ENCODE results near the gene ZGLP1.

GRCh38 chr19:10290876-10291553 lies 18.6 kb downstream of the ZGLP1 start:
- peak in 1 of 2 experiments; percentile 53; a peak in 1 of 4 replicates for TF ChIP-seq POLR2A (IDR thresholded peaks at IDR 0.05; ENCODE audit: insufficient read depth in 1 of 2, low read depth in 2 of 2, low read length in 2 of 2)
- no peak for TF ChIP-seq RAD21 (CRISPR knock-in tag; IDR thresholded peaks at IDR 0.05)
- TF ChIP-seq NBN (conservative IDR thresholded peaks at IDR 0.05): no peak
- TF ChIP-seq TCF7L2 (IDR thresholded peaks at IDR 0.05; ENCODE audit: low read depth, low read length): no peak
- TF ChIP-seq TFDP1 (CRISPR knock-in tag; IDR thresholded peaks at IDR 0.05; ENCODE audit: borderline replicate concordance): peak; percentile 6; the same call in 1 of the 2 replicates
- TF ChIP-seq ELF4 (CRISPR knock-in tag; IDR thresholded peaks at IDR 0.05; ENCODE audit: borderline replicate concordance): no peak
- TF ChIP-seq ZNF224 (CRISPR knock-in tag; IDR thresholded peaks at IDR 0.05): no peak
- no peak for TF ChIP-seq ZBTB4 (CRISPR knock-in tag; IDR thresholded peaks at IDR 0.05; ENCODE audit: borderline replicate concordance)
- TF ChIP-seq ATF7-NPFF (CRISPR knock-in tag; IDR thresholded peaks at IDR 0.05; ENCODE audit: low read depth): 0 out of 2 replicates have a peak, but pooled peaks have one; percentile 29
- TF ChIP-seq HNRNPK (IDR thresholded peaks at IDR 0.05; ENCODE audit: low read depth, low read length, poor library complexity, severe bottlenecking): no peak
- peak; percentile 34; the same call in 1 of the 2 replicates for TF ChIP-seq MXD1 (CRISPR knock-in tag; IDR thresholded peaks at IDR 0.05)
- TF ChIP-seq ARID4A (CRISPR knock-in tag; IDR thresholded peaks at IDR 0.05; ENCODE audit: borderline replicate concordance): peak; percentile 25; the same call in 1 of the 2 replicates
- no peak for TF ChIP-seq PBX2 (CRISPR knock-in tag; IDR thresholded peaks at IDR 0.05)

Measured in HepG2 (cell line).